ENCODE results near the gene TMEM270. TPM values are rescaled to one million over a fixed set of nuclear protein-coding genes. Genes with fewer than 3 reads are reported as not detected.
A peak's percentile ranks its signal among the peaks of the same experiment; 100 is the strongest.

TMEM270 gene
- total RNA-seq, 1 experiment from 2014 or later, result 0.72 TPM

DNA sequence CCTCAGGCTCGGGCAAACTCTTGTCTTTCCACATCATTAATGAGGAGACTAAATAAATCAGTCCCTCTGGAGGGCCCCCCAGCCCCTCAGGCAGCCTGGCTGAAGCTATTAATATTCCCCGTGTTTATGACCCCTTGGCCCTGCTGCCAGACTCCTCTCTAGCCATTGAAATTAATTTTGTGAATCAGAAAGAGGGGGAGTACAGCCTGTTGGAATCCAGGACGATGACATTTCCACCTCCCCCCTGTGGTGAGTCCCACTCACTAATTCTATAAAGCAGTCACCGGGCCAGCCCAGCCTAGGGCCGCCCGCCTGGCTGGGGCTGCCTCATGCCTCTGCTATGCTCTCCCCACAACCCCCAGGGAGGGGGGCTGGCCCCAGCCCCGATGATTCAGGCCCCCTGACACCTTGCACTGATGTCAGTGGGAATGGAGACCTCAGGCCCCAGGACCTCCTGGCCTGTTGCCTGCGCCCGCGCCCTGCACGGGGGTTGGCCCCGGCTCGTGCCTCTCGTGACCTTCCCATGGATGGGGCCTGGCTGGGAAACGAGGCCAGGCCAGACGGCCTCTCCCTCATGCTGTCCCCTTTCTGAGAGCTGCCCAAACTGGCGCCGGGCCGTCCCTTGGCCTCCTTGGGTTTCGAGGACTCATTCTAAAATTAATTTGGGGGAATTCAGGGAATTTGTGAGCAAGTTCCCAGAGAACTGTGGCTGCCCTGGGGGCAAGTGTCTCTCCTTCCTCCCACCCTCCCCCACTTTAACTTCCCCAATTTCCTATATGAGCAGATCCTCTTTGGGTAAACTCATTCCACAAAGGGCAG lies 34.0 kb downstream of the TMEM270 start:
- no peaks in the 10 kb centered on the region for H3K36me3 ChIP-seq (ENCODE audit: control insufficient read depth, insufficient read depth, low read length)
- intact Hi-C loops (cut with micrococcal nuclease; ENCODE audit: unreplicated experiment), result loop anchor here (10.0 kb wide), 1 partner anchor 130 kb away; the partner anchor contains the start of gene ELN
- BruUV-seq (replicated peaks), result no TSS peak
- TF ChIP-seq, protein P1, sequence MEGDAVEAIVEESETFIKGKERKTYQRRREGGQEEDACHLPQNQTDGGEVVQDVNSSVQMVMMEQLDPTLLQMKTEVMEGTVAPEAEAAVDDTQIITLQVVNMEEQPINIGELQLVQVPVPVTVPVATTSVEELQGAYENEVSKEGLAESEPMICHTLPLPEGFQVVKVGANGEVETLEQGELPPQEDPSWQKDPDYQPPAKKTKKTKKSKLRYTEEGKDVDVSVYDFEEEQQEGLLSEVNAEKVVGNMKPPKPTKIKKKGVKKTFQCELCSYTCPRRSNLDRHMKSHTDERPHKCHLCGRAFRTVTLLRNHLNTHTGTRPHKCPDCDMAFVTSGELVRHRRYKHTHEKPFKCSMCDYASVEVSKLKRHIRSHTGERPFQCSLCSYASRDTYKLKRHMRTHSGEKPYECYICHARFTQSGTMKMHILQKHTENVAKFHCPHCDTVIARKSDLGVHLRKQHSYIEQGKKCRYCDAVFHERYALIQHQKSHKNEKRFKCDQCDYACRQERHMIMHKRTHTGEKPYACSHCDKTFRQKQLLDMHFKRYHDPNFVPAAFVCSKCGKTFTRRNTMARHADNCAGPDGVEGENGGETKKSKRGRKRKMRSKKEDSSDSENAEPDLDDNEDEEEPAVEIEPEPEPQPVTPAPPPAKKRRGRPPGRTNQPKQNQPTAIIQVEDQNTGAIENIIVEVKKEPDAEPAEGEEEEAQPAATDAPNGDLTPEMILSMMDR (IDR thresholded peaks at IDR 0.05), result no peak
- TF ChIP-seq, protein P2, sequence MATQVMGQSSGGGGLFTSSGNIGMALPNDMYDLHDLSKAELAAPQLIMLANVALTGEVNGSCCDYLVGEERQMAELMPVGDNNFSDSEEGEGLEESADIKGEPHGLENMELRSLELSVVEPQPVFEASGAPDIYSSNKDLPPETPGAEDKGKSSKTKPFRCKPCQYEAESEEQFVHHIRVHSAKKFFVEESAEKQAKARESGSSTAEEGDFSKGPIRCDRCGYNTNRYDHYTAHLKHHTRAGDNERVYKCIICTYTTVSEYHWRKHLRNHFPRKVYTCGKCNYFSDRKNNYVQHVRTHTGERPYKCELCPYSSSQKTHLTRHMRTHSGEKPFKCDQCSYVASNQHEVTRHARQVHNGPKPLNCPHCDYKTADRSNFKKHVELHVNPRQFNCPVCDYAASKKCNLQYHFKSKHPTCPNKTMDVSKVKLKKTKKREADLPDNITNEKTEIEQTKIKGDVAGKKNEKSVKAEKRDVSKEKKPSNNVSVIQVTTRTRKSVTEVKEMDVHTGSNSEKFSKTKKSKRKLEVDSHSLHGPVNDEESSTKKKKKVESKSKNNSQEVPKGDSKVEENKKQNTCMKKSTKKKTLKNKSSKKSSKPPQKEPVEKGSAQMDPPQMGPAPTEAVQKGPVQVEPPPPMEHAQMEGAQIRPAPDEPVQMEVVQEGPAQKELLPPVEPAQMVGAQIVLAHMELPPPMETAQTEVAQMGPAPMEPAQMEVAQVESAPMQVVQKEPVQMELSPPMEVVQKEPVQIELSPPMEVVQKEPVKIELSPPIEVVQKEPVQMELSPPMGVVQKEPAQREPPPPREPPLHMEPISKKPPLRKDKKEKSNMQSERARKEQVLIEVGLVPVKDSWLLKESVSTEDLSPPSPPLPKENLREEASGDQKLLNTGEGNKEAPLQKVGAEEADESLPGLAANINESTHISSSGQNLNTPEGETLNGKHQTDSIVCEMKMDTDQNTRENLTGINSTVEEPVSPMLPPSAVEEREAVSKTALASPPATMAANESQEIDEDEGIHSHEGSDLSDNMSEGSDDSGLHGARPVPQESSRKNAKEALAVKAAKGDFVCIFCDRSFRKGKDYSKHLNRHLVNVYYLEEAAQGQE (IDR thresholded peaks at IDR 0.05; ENCODE audit: insufficient read depth in 1 of 2, low read depth in 2 of 2, low read length in 1 of 2), result no peak
- TF ChIP-seq TCF7L2 (IDR thresholded peaks at IDR 0.05; ENCODE audit: low read depth, low read length), result no peak
- TF ChIP-seq POLR2AphosphoS5 (IDR thresholded peaks at IDR 0.05; ENCODE audit: low read depth, low read length), result no peak
- no peak for TF ChIP-seq SIN3A (IDR thresholded peaks at IDR 0.05; ENCODE audit: borderline replicate concordance, insufficient read depth, low read depth, low read length)
- no peaks in the 10 kb centered on the region; the same call in 1 of the 2 replicates for H3K9me3 ChIP-seq (ENCODE audit: control insufficient read depth, insufficient read depth, low read depth, low read length)
- H3K27ac ChIP-seq (ENCODE audit: low read length), result no peak overlapping the region
- DNase-seq (ENCODE audit: low read depth, low spot score) (no peak), ATAC-seq (peak; percentile 65)
- H3K4me1 ChIP-seq (ENCODE audit: control insufficient read depth, insufficient read depth, low read length), result no peaks in the 10 kb centered on the region
- POLR2A ChIA-PET, result no interaction called here
- CTCF ChIA-PET, result no interaction called here
- in situ Hi-C loops (cut with HindIII; ENCODE audit: low pct_unique_long_range_greater_than_20kb, low sequenced_read_pairs), result no loop called here
- H3K4me3 ChIP-seq (ENCODE audit: low read depth in 2 of 2, low read length in 2 of 2), result no peak overlapping the region
- no peaks in the 10 kb centered on the region for H3K27me3 ChIP-seq (ENCODE audit: control insufficient read depth, insufficient read depth, low read length)

DNA sequence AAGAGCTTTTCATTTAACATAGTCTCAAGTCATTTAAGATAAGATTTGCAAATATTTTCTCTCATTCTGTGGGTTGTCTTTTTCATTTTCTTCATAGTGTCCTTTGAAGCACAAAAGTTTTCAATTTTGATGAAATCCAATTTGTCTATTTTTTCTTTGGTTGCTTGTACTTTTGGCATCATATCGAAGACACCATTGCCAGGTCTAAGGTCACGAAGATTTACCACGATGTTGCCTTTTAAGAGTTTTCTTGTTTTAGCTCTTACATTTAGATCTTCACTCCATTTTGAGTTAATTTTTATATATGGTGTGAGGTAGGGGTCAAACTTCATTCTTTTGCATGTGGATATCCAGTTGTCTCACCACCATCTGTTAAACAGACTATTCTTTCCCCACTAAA lies 34.7 kb downstream of the TMEM270 start:
- ChIA-PET POLR2A (no interaction called here), CTCF (no interaction called here)
- no peaks in the 10 kb centered on the region for H3K36me3 ChIP-seq (ENCODE audit: control insufficient read depth, insufficient read depth, low read length)
- no peak for DNase-seq (ENCODE audit: low read depth, low spot score)
- intact Hi-C loops (cut with micrococcal nuclease; ENCODE audit: unreplicated experiment), result loop anchor here (10.0 kb wide), 1 partner anchor 129 kb away; the partner anchor contains the start of gene ELN
- ATAC-seq, result no peak
- H3K27ac ChIP-seq (ENCODE audit: low read length), result no peak overlapping the region
- H3K9me3 ChIP-seq (ENCODE audit: control insufficient read depth, insufficient read depth, low read depth, low read length), result no peaks in the 10 kb centered on the region; the same call in 1 of the 2 replicates
- no TSS peak for BruUV-seq (replicated peaks)
- H3K27me3 ChIP-seq (ENCODE audit: control insufficient read depth, insufficient read depth, low read length), result no peaks in the 10 kb centered on the region
- in situ Hi-C loops (cut with HindIII; ENCODE audit: low pct_unique_long_range_greater_than_20kb, low sequenced_read_pairs), result no loop called here
- no peak overlapping the region for H3K4me3 ChIP-seq (ENCODE audit: low read depth in 2 of 2, low read length in 2 of 2)
- TF ChIP-seq, protein P2 (IDR thresholded peaks at IDR 0.05; ENCODE audit: insufficient read depth in 1 of 2, low read depth in 2 of 2, low read length in 1 of 2), result no peak
- TF ChIP-seq SIN3A (IDR thresholded peaks at IDR 0.05; ENCODE audit: borderline replicate concordance, insufficient read depth, low read depth, low read length) (no peak), POLR2AphosphoS5 (IDR thresholded peaks at IDR 0.05; ENCODE audit: low read depth, low read length) (no peak), TCF7L2 (IDR thresholded peaks at IDR 0.05; ENCODE audit: low read depth, low read length) (no peak)
- TF ChIP-seq, protein P1 (IDR thresholded peaks at IDR 0.05), result no peak
- no peaks in the 10 kb centered on the region for H3K4me1 ChIP-seq (ENCODE audit: control insufficient read depth, insufficient read depth, low read length)

All from Panc1 (cell line).